GM12892 (cell line): Measurements from ENCODE around the gene CPOX. TPM values are rescaled to one million over a fixed set of nuclear protein-coding genes. Genes with fewer than 3 reads are reported as not detected.
"Not testable (repeated sequence)": the region's sequence is repeated elsewhere in the genome, so short reads cannot be mapped to it uniquely, and the experiment has no call there.

Source experiments
- DNase-seq: peaks from one replicate; pipeline ENCODE4 v3.0.0; 2011; ENCODE audit not compliant: insufficient read length
- FAIRE-seq: peaks from 2 replicates; lab custom pipeline; 2011; peaks lifted over from hg19 to GRCh38; lab: Jason Lieb, UNC
- POLR2A ChIP-seq: IDR thresholded peaks from 2 replicates; pipeline ENCODE4 v1.6.1; 2011; ENCODE audit warnings: low read depth, low read length, control low read depth
- POLR2AphosphoS5 ChIP-seq: IDR thresholded peaks from 2 replicates; pipeline ENCODE4 v1.6.1; 2011; ENCODE audit warnings: low read depth, low read length, control low read depth
- TAF1 ChIP-seq: IDR thresholded peaks from 2 replicates; pipeline ENCODE4 v1.6.1; 2011; ENCODE audit warnings: low read depth, mild to moderate bottlenecking, control low read depth, low read length, borderline replicate concordance
- polyA plus RNA-seq: library from polyadenylated mRNA; unstranded; fragments of >200 nt; gene quantifications from one replicate; pipeline ENCODE4 v1.2.1, GENCODE V29; 2012; ENCODE audit warnings: missing spikeins, inconsistent platforms; ENCODE audit not compliant: missing spikeins

CPOX gene
- 91.8 TPM for polyA plus RNA-seq

- peak; percentile 98 for FAIRE-seq
- TF ChIP-seq POLR2A (peak; percentile 79), TAF1 (peak; percentile 85), POLR2AphosphoS5 (peak; percentile 79)
- peak; percentile 73 for DNase-seq
Measured at GRCh38 chr3:98593046-98593936, at the start of gene CPOX. TSS of gene CPOX (minus strand) at chr3:98593611. CDS start at chr3:98593504, 107 bp downstream.

- peak; percentile 21 for FAIRE-seq
- DNase-seq = not testable (repeated sequence)
Measured at GRCh38 chr3:98642769-98643168, 49.4 kb upstream of the CPOX start.

GRCh38 chr3:98641756-98642155, 48.3 kb upstream of the CPOX start:
- peak; percentile 80 for FAIRE-seq
- DNase-seq = not testable (repeated sequence)

GRCh38 chr3:98638515-98638914, 45.1 kb upstream of the CPOX start:
- FAIRE-seq, DNase-seq: not testable (repeated sequence)

GRCh38 chr3:98630416-98630815, 37.0 kb upstream of the CPOX start:
- FAIRE-seq (no peak), DNase-seq (no peak)
- no peak for TF ChIP-seq POLR2AphosphoS5
- TF ChIP-seq TAF1 = no peak
- TF ChIP-seq POLR2A = no peak

- no peak for FAIRE-seq
- DNase-seq = no peak
Measured at GRCh38 chr3:98628317-98628716, 34.9 kb upstream of the CPOX start.

GRCh38 chr3:98626151-98626550, 32.7 kb upstream of the CPOX start:
- DNase-seq = no peak
- no peak for FAIRE-seq
- TF ChIP-seq POLR2A (no peak), POLR2AphosphoS5 (no peak), TAF1 (no peak)

More at GRCh38 chr3:98628317-98628716, 34.9 kb upstream of the CPOX start:
- no peak for TF ChIP-seq POLR2A
- TF ChIP-seq POLR2AphosphoS5 = no peak
- TF ChIP-seq TAF1 = no peak

GRCh38 chr3:98623572-98624280, 30.3 kb upstream of the CPOX start:
- TF ChIP-seq POLR2A = no peak
- TF ChIP-seq POLR2AphosphoS5 = no peak
- TF ChIP-seq TAF1 = no peak
- FAIRE-seq = no peak
- no peak for DNase-seq

GRCh38 chr3:98617841-98618240, 24.4 kb upstream of the CPOX start:
- DNase-seq (no peak), FAIRE-seq (no peak)
- TF ChIP-seq TAF1 (no peak), POLR2A (no peak), POLR2AphosphoS5 (no peak)

- no peak for FAIRE-seq
- no peak for DNase-seq
- TF ChIP-seq TAF1 (no peak), POLR2A (no peak), POLR2AphosphoS5 (no peak)
Measured at GRCh38 chr3:98613616-98614015, 20.2 kb upstream of the CPOX start.

GRCh38 chr3:98612996-98613517, 19.6 kb upstream of the CPOX start:
- FAIRE-seq (peak; percentile 24), DNase-seq (no peak)
- TF ChIP-seq POLR2AphosphoS5 (no peak), TAF1 (no peak), POLR2A (no peak)

GRCh38 chr3:98612587-98612986, 19.2 kb upstream of the CPOX start:
- DNase-seq (no peak), FAIRE-seq (no peak)
- TF ChIP-seq TAF1 (no peak), POLR2AphosphoS5 (no peak), POLR2A (no peak)
